ENCODE data around the gene CLEC20A.

CLEC20A gene

DNA sequence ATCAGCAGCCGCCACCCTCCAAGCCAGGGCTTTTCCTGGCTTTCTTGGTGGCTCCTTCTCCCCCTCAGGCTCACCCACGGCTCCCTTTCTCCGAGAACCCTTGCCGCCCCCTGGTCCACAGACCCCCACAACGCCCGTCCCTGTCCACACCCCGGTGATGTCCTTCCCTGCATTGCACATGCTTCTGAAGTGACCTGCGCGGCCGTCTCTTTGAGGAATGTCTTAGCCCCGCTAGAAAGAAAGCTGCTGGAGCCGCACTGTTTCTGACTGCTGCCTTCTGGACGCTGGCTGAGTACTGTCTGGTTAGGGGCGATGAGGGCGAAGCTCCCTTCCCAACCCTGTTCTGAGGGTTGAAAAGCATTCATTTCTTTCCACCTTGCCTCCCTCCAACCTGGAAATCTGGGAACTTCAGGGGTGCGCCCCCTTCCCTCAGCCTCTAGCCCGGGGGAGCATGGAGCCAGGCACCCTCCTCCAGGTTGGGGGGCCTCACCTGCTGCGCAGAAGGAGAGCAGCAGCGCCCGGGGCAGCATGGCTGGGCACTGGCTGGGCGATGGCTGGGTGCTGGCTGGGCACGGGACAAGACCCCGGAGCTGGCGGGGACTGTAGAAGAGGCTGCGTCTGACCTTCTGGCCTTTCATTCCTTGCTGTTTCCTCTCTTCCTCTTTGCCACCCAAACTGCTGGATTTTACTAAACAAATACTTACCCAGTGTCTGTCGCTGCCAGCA lies at the start of gene CLEC20A:
CLEC20A (minus strand) TSS at position 555 of the 726 bp plus-strand sequence; CDS start at position 530, 25 bp downstream.
- no peak for DNase-seq

- DNase-seq, result no peak
These were observed 47.8 kb upstream of the CLEC20A start for GRCh38 chr1:178544531-178544930.

DNA sequence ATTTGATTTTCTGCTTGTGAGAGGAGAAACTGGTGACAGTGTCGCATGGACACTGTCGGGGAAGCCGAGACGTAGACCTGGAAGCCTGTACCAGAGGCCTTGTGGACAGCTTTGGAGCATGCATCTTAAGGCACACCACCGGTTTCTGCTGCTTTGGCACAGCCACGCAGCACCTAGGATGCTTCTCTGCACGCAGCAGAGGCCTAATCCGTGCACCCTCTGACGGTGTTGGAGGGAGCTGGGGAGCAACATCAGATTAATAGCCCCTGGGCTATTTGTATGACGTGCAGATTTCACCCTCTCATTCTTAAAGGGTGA lies 46.5 kb upstream of the CLEC20A start:
- no peak for DNase-seq

DNA sequence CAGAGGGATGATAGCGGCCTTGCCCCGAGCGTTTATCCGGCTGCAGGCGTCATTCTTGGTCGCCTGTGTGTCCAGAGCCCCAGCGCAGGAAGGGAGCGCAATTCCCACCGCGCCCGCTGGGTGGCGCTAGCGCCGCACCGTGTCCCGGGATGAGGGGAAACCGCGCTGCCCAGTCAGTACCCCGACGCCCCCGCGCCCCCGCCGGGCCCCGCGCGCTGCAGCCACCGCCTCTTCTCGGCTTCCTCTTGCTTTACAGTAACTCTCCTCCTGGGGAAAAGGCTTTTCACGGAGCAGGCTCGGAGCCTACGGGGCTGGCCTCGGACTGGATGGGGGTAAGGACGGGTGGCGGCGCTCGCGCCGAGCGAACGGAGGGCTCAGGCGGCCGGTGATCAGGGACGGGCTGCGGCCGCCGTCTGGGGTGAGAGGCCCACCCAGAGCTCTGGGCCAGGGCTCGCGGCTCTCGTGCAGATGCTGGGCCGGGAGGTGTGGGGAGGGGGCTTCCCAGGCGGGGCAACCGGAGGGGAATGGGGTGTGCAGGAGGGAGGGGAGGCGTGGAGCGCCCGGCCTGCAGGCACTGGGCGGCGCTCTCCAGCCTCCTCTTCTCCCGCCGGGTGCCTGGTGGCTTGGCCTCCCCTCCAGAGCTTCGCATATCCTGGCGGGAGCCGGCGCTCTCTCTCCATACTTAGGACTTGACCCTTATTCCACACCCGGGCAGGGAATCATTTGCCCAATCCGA lies 46.0 kb upstream of the CLEC20A start:
- peak; percentile 80 for DNase-seq

GRCh38 chr1:178541829-178542553 lies 45.2 kb upstream of the CLEC20A start:
- DNase-seq, result peak; percentile 62

GRCh38 chr1:178541379-178541778 lies 44.6 kb upstream of the CLEC20A start:
- DNase-seq, result no peak

DNA sequence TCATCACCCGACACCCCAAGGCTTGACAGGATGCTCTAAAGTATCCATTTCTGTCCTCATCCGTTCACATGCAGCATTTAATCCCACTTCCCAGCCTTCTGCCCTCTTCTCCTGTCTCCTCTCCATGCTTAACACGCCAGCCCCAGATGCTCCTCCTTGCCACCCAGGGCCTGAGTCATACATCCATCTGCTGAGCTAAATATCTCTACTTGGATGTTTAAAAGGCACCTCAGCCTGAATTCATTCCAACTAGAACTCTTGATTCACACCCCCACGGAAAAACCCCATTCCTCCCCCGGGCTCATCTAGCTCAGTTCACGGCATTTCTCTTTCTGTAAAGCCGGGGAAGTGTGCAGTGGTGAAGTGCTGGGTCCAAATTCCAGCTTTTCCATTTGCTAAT lies 43.9 kb upstream of the CLEC20A start:
- no peak for DNase-seq

DNA sequence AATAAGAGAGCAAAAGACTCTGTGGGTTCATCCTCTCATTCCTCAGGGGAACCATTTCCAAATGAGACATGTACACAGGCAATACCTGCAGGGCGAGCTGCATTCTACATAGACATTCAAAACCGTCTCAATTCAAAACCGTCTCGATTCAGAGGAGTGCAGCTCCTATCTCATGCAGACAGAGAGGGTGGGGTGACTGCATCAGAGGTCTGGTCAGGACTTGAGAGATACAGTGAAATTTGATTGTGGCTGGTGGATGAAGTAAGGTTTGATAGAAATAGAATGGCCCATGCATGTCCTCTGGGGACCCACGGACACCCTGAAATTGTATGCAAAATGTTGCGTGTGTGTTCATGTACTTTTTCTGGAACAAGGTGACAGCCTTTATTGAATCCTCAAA lies 43.4 kb upstream of the CLEC20A start:
- no peak for DNase-seq

DNA sequence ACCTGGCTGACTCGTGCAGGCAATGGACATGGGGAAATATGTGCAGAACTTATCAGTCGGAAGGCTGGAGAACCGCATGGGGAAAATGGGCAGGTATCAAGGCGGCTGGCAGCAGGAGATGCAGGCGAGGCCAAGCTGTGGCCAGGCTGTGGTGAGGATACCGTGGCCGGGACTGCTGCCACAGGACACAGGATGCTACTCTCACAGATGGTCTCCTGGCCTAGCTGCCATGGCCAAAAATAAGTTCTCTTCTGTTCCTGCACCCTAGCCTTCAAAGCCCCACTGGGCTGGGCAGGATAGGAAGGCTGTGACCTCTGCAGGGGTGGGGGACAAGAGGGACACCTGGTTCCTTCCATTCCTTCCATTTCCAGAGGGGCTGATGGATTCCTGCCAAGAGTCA lies 42.5 kb upstream of the CLEC20A start:
- DNase-seq, result no peak

- DNase-seq, result no peak
These were observed 41.6 kb upstream of the CLEC20A start for GRCh38 chr1:178538192-178538916.

DNA sequence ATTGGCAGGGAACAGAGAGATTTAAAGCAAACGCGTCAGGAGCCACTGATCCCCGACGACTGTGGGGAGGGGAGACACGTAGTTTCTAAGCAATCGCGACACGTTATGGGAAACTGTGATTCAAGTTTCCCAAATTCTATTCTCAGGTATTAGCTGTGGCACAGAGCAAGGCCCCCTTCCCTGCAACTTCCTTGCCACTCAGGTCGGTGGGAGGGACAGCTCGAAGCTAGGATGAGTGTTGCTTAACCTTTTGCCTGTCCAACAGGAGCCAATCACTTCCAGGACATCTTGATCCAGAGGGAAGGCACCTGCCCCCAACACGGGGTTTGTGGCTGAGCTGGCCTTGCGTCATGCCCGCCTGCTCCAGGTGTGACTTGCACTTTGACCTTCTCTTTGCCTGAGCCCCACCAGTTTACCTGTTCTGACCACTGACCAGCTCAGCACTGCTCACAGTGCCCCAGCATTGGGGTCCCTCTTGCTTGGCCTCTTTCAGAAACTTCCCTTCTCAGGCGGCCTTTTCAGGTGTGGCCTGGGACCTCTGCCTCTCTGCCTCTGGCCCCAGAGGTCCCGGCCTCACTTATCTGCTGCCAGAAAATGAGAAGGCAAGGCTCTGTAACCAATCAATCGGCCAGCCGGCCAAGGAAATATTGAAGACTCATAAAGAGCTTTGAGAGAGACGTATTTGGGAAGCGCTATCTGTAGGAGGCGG lies 40.8 kb upstream of the CLEC20A start:
- no peak for DNase-seq

GRCh38 chr1:178536844-178537371 lies 40.1 kb upstream of the CLEC20A start:
- no peak for DNase-seq

- DNase-seq, result no peak
These were observed 39.6 kb upstream of the CLEC20A start for GRCh38 chr1:178536329-178536728.

DNA sequence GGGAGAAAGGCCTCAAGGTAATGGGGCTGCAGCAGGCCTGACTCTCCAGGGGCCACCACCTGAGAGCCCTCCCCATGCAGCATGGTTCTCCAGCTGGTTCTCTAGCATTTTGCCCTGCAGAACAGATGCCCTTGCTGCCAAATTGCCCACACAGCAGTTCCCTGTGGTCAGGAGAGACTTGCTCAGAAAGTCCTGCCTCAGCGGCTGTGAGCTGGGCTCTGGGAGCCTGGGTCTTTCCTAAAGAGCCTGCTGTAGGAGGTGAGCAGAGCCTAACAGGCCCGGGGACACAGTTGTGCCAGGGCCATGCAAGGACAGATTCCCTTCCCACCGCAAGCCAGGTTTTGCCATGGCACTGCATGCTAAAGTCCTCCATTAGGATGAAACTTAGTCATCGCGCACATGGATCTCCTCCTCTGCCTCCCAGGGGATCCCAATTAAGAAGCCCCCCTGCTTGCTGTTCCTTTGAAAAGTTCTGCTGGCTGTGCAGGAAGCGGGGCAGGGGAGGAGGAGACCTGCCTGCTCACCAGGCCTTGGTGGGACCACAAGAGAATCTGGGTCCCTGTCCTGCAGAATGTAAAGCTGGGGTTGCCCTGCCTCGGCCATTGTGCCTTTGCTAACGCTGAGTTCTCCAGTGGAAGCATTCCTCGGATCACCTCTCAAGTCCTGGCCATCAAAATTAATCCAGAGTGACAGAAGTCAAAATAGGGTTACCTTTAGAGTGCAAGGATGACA lies 37.5 kb upstream of the CLEC20A start:
- no peak for DNase-seq

GRCh38 chr1:178533121-178533946 lies 36.6 kb upstream of the CLEC20A start:
- DNase-seq, result no peak

GRCh38 chr1:178532392-178532791 lies 35.6 kb upstream of the CLEC20A start:
- peak; percentile 83 for DNase-seq

DNA sequence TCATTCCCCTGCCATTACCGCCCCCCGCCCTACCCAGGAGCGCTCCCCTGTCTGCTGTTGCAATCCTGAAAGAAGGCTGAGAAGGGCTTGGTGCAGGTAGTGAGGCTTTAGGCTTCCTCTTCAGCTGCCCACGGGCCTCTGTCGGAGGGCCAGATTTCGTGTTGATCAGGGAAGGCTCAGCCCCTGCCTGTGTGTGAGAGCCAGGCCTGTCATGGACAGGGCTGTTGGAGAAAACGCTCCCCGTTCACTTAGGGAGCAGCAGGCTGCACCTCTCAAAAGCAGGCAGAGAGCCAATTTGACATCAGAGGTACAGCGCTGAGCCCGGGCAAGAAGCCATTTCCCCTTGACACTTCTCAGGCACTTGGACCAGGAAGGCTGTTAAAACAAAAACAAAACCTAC lies 35.1 kb upstream of the CLEC20A start:
- DNase-seq, result peak; percentile 47

DNA sequence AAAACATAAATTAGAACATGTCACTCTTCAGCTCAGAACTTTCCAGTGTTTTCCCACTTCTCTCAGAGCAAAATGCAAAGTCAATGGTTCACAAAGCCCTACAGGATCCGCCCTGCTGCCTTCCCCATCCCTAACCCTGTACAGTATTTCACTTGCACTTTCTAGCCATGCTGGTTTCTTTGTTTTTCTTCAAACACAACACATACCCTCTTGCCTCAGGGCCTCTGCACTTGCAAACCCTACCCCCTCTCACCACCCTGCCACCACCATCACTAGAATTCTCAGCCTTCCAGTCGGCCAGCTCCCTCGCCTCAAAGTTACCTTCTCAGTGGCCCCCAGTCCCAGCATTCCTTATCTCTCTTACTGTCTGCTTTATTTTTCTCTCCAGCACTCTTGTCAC lies 33.7 kb upstream of the CLEC20A start:
- no peak for DNase-seq

DNA sequence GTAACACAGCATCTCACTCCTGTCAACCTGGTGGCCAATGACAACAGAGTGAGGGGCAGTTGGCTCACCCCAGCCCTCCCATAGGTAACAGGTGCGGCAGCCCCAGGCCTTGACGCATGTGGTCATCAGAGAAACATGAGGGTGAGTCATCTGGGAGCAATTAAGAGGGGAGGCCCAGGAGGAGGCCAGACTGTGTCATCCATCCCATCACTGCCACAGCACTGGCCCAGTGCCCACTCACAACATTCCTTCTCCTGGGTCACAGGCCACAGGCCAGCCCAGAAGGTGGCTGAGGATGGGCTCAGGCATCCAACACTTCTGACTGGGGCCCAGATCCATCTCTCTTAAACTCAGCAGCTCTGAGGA lies 33.3 kb upstream of the CLEC20A start:
- DNase-seq, result no peak

DNA sequence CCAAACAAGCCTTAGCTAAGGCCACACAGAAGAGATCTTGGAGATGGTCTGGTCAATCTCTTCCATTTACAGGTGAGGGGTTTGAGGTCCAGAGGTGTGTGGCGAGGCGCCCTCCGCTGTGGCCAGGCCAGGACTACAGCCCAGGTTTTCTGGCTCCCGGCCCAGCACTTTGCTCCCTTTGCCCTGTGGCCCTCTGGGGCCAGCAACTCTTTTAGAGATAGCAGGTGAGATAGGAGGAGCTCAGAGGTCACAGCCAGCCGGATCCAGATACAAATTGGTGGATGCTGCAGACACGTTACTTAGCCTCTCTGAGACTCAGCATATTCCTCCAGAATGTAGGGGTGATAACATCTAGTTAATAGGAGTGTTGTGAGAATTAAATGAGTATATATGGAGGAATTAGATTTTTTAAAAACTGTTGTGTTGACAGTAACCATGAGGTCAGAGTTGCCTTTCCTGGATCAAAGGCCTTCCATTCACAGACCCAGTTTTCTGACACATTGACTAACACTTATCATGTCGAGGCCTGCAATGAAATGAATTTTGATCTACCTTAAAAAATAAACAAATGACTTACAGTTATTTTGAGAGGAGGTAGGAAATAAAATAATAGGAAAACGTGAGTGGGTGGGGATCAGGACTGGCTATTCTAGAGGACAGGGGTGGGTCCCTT lies 32.7 kb upstream of the CLEC20A start:
- DNase-seq, result no peak
